ENCODE data around the gene LEMD2. TPM values are rescaled to one million over a fixed set of nuclear protein-coding genes. Genes with fewer than 3 reads are reported as not detected.

The LEMD2 gene
- polyA plus RNA-seq, 1 donor (not counting 4 experiments of a cell fraction or from before 2014, with no cell fraction given), result 48.6 TPM

DNA sequence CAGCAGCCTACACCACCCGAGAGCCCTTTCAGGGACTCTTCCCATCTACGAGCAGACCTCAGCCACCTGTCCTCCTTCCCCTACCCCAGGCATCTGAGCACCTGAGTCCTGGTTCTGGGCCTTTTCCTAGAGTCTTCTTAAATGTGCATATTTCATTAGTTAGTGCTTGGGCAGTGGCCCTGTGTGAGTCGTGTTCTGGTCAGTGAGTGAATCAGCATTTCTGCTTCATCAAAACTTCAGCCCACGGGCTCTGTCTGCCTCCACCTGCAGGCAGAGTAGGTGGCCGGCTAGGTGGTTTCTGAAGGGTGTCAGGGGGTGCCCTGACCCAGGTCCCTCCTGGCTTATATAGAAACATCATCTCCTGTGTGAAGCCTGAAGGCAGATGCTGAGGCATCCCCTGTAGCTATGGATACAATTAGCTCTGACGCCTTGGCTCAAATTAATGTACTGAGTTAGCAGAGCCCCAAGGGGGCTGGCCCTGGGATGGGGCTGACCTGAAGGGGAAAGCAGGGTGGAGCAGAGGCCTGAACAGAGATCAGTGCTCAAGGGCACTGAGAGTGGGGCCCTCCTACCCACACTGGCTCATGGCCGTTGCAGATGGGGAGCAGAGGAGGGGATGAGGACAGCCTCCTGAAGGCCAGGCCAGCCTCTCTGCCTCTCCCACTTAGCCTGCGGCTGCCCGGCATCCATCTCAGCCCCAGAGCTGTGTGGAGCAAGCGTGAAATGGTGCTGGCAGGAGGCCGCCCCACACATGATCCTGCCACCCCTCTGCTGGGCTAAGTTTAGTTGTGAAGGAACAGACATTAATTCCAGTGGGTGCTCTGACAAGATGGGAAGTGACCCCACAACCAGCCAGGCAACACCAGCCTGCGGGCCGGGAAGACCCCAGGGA lies 55.9 kb downstream of the LEMD2 start:
- peaks cover 6% of the 10 kb centered on the region for H3K27me3 ChIP-seq (ENCODE audit: control insufficient read depth, extremely low read depth, insufficient read depth, low read length)
- no peak overlapping the region for H3K9ac ChIP-seq (ENCODE audit: control insufficient read depth, extremely low read depth, insufficient read depth, low read length)
- no peaks in the 10 kb centered on the region for H3K9me3 ChIP-seq (ENCODE audit: control insufficient read depth, low read depth, low read length)
- H3K79me2 ChIP-seq (ENCODE audit: control insufficient read depth, insufficient read depth, low read length), result no peaks in the 10 kb centered on the region
- H3K4me1 ChIP-seq (ENCODE audit: control insufficient read depth, extremely low read depth, insufficient read depth, low read length), result peaks cover 5% of the 10 kb centered on the region
- H3K36me3 ChIP-seq (ENCODE audit: control insufficient read depth in 2 of 2, extremely low read depth in 1 of 2, insufficient read depth in 2 of 2, low read length in 2 of 2), result no peaks in the 10 kb centered on the region
- no peak overlapping the region for H3K27ac ChIP-seq (ENCODE audit: control insufficient read depth, insufficient read depth, low read length)
- H4K20me1 ChIP-seq (ENCODE audit: control insufficient read depth, extremely low read depth, insufficient read depth, low read length), result no peaks in the 10 kb centered on the region
- no peaks in the 10 kb centered on the region for H3K9me1 ChIP-seq (ENCODE audit: control insufficient read depth, extremely low read depth, insufficient read depth, low read length)
- dilution Hi-C loops (cut with MboI; ENCODE audit: extremely low pct_ligation_motif_present, low sequenced_read_pairs), result no loop called here
- no peak for DNase-seq (ENCODE audit: low read depth, low spot score)
- no peak overlapping the region for H3K4me2 ChIP-seq (ENCODE audit: control insufficient read depth, extremely low read depth, insufficient read depth, low read depth, low read length)
- FAIRE-seq, result peak; percentile 26
- no peak overlapping the region for H2AFZ ChIP-seq (ENCODE audit: control insufficient read depth, low read length)
- H3K4me3 ChIP-seq (ENCODE audit: control insufficient read depth in 2 of 3, extremely low read depth in 1 of 3, insufficient read depth in 2 of 3, low read depth in 1 of 3, low read length in 3 of 3), result no peak overlapping the region
- TF ChIP-seq, protein P1, sequence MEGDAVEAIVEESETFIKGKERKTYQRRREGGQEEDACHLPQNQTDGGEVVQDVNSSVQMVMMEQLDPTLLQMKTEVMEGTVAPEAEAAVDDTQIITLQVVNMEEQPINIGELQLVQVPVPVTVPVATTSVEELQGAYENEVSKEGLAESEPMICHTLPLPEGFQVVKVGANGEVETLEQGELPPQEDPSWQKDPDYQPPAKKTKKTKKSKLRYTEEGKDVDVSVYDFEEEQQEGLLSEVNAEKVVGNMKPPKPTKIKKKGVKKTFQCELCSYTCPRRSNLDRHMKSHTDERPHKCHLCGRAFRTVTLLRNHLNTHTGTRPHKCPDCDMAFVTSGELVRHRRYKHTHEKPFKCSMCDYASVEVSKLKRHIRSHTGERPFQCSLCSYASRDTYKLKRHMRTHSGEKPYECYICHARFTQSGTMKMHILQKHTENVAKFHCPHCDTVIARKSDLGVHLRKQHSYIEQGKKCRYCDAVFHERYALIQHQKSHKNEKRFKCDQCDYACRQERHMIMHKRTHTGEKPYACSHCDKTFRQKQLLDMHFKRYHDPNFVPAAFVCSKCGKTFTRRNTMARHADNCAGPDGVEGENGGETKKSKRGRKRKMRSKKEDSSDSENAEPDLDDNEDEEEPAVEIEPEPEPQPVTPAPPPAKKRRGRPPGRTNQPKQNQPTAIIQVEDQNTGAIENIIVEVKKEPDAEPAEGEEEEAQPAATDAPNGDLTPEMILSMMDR (optimal IDR thresholded peaks at IDR 0.05 in 1 of 3, IDR thresholded peaks at IDR 0.05 in 1 of 3, conservative IDR thresholded peaks at IDR 0.05 in 1 of 3; ENCODE audit: extremely low read depth in 1 of 3, insufficient read depth in 2 of 3, low read length in 3 of 3), result no peak
- TF ChIP-seq EZH2 (IDR thresholded peaks at IDR 0.05; ENCODE audit: low read length), result no peak

DNA sequence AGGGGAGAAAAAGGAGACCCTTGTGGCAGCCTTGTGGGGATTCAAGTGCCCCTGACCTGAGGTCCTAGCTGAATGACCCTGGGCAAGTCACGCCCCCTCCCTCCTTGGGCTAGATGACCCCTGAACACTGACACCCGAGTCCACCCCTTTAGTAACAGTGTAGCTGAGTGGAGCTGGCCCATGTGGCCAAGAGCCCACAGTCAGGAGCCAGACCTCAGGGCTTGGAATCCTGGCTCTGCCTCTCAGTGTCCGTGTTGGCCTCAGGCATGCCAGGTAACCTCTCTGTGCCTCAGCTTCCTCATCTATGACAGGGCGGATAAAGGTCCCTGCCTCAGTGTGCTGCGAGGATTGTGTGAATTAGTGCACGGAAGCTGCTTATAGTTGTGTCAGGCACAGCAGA lies 56.5 kb downstream of the LEMD2 start:
- Histone ChIP-seq H3K9ac (ENCODE audit: control insufficient read depth, extremely low read depth, insufficient read depth, low read length) (no peak overlapping the region), H3K27ac (ENCODE audit: control insufficient read depth, insufficient read depth, low read length) (no peak overlapping the region)
- dilution Hi-C loops (cut with MboI; ENCODE audit: extremely low pct_ligation_motif_present, low sequenced_read_pairs), result no loop called here

More for the DNA sequence above, 56.5 kb downstream of the LEMD2 start:
- FAIRE-seq (no peak), DNase-seq (ENCODE audit: low read depth, low spot score) (no peak)
- Histone ChIP-seq H3K4me1 (ENCODE audit: control insufficient read depth, extremely low read depth, insufficient read depth, low read length) (peaks cover 5% of the 10 kb centered on the region), H3K9me1 (ENCODE audit: control insufficient read depth, extremely low read depth, insufficient read depth, low read length) (no peaks in the 10 kb centered on the region), H2AFZ (ENCODE audit: control insufficient read depth, low read length) (no peak overlapping the region), H3K79me2 (ENCODE audit: control insufficient read depth, insufficient read depth, low read length) (no peaks in the 10 kb centered on the region), H4K20me1 (ENCODE audit: control insufficient read depth, extremely low read depth, insufficient read depth, low read length) (no peaks in the 10 kb centered on the region), H3K4me3 (ENCODE audit: control insufficient read depth in 2 of 3, extremely low read depth in 1 of 3, insufficient read depth in 2 of 3, low read depth in 1 of 3, low read length in 3 of 3) (no peak overlapping the region), H3K27me3 (ENCODE audit: control insufficient read depth, extremely low read depth, insufficient read depth, low read length) (peaks cover 13% of the 10 kb centered on the region), H3K4me2 (ENCODE audit: control insufficient read depth, extremely low read depth, insufficient read depth, low read depth, low read length) (no peak overlapping the region), H3K9me3 (ENCODE audit: control insufficient read depth, low read depth, low read length) (no peaks in the 10 kb centered on the region), H3K36me3 (ENCODE audit: control insufficient read depth in 2 of 2, extremely low read depth in 1 of 2, insufficient read depth in 2 of 2, low read length in 2 of 2) (no peaks in the 10 kb centered on the region)
- no peak for TF ChIP-seq EZH2 (IDR thresholded peaks at IDR 0.05; ENCODE audit: low read length)
- TF ChIP-seq, protein P1 (optimal IDR thresholded peaks at IDR 0.05 in 1 of 3, IDR thresholded peaks at IDR 0.05 in 1 of 3, conservative IDR thresholded peaks at IDR 0.05 in 1 of 3; ENCODE audit: extremely low read depth in 1 of 3, insufficient read depth in 2 of 3, low read length in 3 of 3), result no peak

Measured in keratinocyte (primary cell).